ENCODE data around the gene CD2AP.
A peak's percentile ranks its signal among the peaks of the same experiment; 100 is the strongest.
"Not testable (repeated sequence)": the region's sequence is repeated elsewhere in the genome, so short reads cannot be mapped to it uniquely, and the experiment has no call there.

Gene CD2AP

GRCh38 chr6:47435254-47435612, 42.4 kb upstream of the CD2AP start:
- DNase-seq = no peak
- Histone ChIP-seq H3K27me3 (peaks cover 0 to 3% of the 10 kb centered on the region in 2 donors), H3K27ac (no peak overlapping the region), H3K4me3 (no peak overlapping the region), H3K4me1 (no peaks in the 10 kb centered on the region), H3K36me3 (no peaks in the 10 kb centered on the region), H3K9me3 (no peaks in the 10 kb centered on the region)
- intact Hi-C loops (cut with DNase I; ENCODE audit: low total_unique reads) = no loop called here
- no peak for TF ChIP-seq CTCF (IDR thresholded peaks at IDR 0.05)

GRCh38 chr6:47437592-47437991, 40.0 kb upstream of the CD2AP start:
- Histone ChIP-seq H3K36me3 (no peaks in the 10 kb centered on the region), H3K27ac (no peak overlapping the region), H3K27me3 (peaks cover 0 to 3% of the 10 kb centered on the region in 2 donors), H3K4me1 (no peaks in the 10 kb centered on the region), H3K9me3 (no peaks in the 10 kb centered on the region), H3K4me3 (no peak overlapping the region)
- DNase-seq = no peak
- intact Hi-C loops (cut with DNase I; ENCODE audit: low total_unique reads) = no loop called here
- TF ChIP-seq CTCF (IDR thresholded peaks at IDR 0.05) = no peak

- peak in 1 of 2 donors; percentile 69 for DNase-seq
- Histone ChIP-seq H3K9me3 (no peaks in the 10 kb centered on the region), H3K4me1 (no peaks in the 10 kb centered on the region), H3K36me3 (no peaks in the 10 kb centered on the region), H3K27me3 (peaks cover 0 to 3% of the 10 kb centered on the region in 2 donors), H3K27ac (no peak overlapping the region), H3K4me3 (no peak overlapping the region)
- intact Hi-C loops (cut with DNase I; ENCODE audit: low total_unique reads) = no loop called here
- TF ChIP-seq CTCF (IDR thresholded peaks at IDR 0.05) = no peak
Observed at GRCh38 chr6:47438481-47439347, 38.9 kb upstream of the CD2AP start.

DNA sequence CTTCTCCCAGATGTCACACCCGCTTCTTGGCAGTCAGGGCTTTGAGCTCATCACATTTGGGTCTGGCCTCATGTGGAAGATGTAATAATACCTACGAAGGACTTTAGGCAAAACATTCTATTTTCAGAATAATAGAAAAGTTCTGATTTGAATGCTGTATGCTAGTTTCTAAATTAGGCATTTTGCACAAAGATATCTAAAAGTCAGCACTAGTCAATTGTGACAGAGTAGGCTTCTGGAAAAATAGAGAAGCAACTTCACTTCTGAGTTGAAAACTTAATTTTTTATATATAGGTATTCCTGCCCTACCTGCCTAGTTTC, 38.3 kb upstream of the CD2AP start:
- H3K4me1 ChIP-seq = no peaks in the 10 kb centered on the region
- no peaks in the 10 kb centered on the region for H3K36me3 ChIP-seq
- no peak for DNase-seq
- peaks cover 0 to 3% of the 10 kb centered on the region in 2 donors for H3K27me3 ChIP-seq
- no peak for TF ChIP-seq CTCF (IDR thresholded peaks at IDR 0.05)
- H3K27ac ChIP-seq = no peak overlapping the region
- no peak overlapping the region for H3K4me3 ChIP-seq
- H3K9me3 ChIP-seq = no peaks in the 10 kb centered on the region
- intact Hi-C loops (cut with DNase I; ENCODE audit: low total_unique reads) = no loop called here

- H3K36me3 ChIP-seq = no peaks in the 10 kb centered on the region
- no peaks in the 10 kb centered on the region for H3K9me3 ChIP-seq
- intact Hi-C loops (cut with DNase I; ENCODE audit: low total_unique reads) = no loop called here
- H3K4me3 ChIP-seq = no peak overlapping the region
- no peak for DNase-seq
- H3K27ac ChIP-seq = no peak overlapping the region
- no peak for TF ChIP-seq CTCF (IDR thresholded peaks at IDR 0.05)
- no peaks in the 10 kb centered on the region for H3K27me3 ChIP-seq
- H3K4me1 ChIP-seq = no peaks in the 10 kb centered on the region
Observed at GRCh38 chr6:47440719-47441118, 36.9 kb upstream of the CD2AP start.

DNA sequence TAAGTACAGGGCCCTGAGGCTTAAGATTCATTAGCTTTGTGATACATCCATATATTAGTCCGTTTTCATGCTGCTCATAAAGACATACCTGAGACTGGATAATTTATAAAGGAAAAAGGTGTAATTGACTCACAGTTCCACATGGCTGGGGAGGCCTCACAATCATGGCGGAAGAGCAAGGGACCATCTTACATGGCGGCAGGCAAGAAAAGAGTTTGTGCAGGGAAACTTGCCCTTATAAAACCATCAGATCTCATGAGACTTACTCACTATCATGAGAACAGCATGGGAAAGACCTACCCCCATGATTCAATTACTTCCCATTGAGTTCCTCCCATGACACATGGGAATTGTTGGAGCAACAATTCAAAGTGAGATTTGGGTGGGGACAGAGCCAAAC, 32.6 kb upstream of the CD2AP start:
- H3K9me3 ChIP-seq; H3K4me3 ChIP-seq; DNase-seq; intact Hi-C loops (cut with DNase I; ENCODE audit: low total_unique reads); H3K27ac ChIP-seq; H3K27me3 ChIP-seq; H3K4me1 ChIP-seq; H3K36me3 ChIP-seq: not testable (repeated sequence)

Data from tibial artery (tissue), 4 donors.